Activated CD4-positive, alpha-beta T cell treated with anti-CD3 and anti-CD28 coated beads, Interleukin-2, amount 10 ng/mL, durations not matched to agents 7 days and 5 days (primary cell): ENCODE measurements around the gene CDX1. TPM values are rescaled to one million over a fixed set of nuclear protein-coding genes. Genes with fewer than 3 reads are reported as not detected.
A peak's percentile ranks its signal among the peaks of the same experiment; 100 is the strongest.

Experiments
- CTCF ChIA-PET: fragments of 350-600 bp; sonication (Branson Sonifier 250); formaldehyde crosslinking; loops from one replicate; lab custom pipeline; 2021; ENCODE audit warnings: antibody characterized with exemption; lab: Charles Lee
- POLR2A ChIA-PET: fragments of 350-600 bp; sonication (Branson Sonifier 250); formaldehyde crosslinking; loops from one replicate; lab custom pipeline; 2021; ENCODE audit warnings: antibody characterized with exemption; lab: Charles Lee
- DNase-seq: peaks from one replicate; pipeline ENCODE4 v3.0.0-alpha.2; 2020
- H3K27ac Mint-ChIP-seq: one replicate; pipeline ENCODE4 v1.8.0; 2021; ENCODE audit warnings: mild to moderate bottlenecking, moderate library complexity, mixed read lengths
- H3K27me3 Mint-ChIP-seq: one replicate; pipeline ENCODE4 v1.8.0; 2021; ENCODE audit warnings: mixed read lengths
- H3K36me3 Mint-ChIP-seq: one replicate; pipeline ENCODE4 v1.8.0; 2021; ENCODE audit warnings: low read depth, mixed read lengths
- H3K4me1 Mint-ChIP-seq: one replicate; pipeline ENCODE4 v1.8.0; 2021; ENCODE audit warnings: mixed read lengths
- H3K4me3 Mint-ChIP-seq: one replicate; pipeline ENCODE4 v1.8.0; 2021; ENCODE audit warnings: mild to moderate bottlenecking, moderate library complexity, mixed read lengths
- H3K9me3 Mint-ChIP-seq: one replicate; pipeline ENCODE4 v1.8.0; 2021; ENCODE audit warnings: mixed read lengths
- total RNA-seq, 2 experiments: library from RNA; stranded (reverse); gene quantifications; one replicate each; pipeline ENCODE4 v1.2.3, GENCODE V29; 2021

CDX1 gene
- total RNA-seq, 2 experiments from 2014 or later = not detected

DNA sequence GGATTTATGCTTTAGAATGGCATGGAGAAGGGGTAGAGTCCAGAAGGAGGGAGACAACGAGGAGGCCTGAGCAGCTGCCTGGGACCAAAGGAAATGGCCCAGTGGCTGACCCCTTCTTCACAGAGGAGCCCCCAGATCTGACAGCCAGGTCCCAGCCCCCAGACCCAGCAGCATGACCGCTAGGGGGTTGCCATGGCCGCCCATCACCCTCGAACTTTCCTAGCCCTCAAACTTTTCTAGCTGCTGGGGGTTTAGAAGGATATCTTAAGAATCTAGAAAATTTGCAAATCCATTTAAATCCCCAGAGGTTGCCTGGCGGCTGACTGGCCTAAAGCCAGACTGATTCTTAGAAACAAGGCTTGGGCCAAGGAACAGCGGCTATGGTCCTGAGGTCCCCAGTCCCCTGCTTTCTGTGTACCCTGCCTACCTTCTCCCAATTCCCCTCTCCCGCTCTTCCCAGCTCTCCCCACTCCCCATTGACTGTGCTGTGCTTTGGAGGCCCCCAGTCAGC lies 11.9 kb upstream of the CDX1 start:
- no peaks in the 10 kb centered on the region for H3K9me3 Mint-ChIP-seq
- peaks cover 33% of the 10 kb centered on the region for H3K27me3 Mint-ChIP-seq
- ChIA-PET CTCF (no interaction called here), POLR2A (no interaction called here)
- peaks cover 27% of the 10 kb centered on the region for H3K4me1 Mint-ChIP-seq
- H3K27ac Mint-ChIP-seq = no peak overlapping the region
- no peak for DNase-seq
- no peaks in the 10 kb centered on the region for H3K36me3 Mint-ChIP-seq
- peak overlapping the region; percentile 46 for H3K4me3 Mint-ChIP-seq

DNA sequence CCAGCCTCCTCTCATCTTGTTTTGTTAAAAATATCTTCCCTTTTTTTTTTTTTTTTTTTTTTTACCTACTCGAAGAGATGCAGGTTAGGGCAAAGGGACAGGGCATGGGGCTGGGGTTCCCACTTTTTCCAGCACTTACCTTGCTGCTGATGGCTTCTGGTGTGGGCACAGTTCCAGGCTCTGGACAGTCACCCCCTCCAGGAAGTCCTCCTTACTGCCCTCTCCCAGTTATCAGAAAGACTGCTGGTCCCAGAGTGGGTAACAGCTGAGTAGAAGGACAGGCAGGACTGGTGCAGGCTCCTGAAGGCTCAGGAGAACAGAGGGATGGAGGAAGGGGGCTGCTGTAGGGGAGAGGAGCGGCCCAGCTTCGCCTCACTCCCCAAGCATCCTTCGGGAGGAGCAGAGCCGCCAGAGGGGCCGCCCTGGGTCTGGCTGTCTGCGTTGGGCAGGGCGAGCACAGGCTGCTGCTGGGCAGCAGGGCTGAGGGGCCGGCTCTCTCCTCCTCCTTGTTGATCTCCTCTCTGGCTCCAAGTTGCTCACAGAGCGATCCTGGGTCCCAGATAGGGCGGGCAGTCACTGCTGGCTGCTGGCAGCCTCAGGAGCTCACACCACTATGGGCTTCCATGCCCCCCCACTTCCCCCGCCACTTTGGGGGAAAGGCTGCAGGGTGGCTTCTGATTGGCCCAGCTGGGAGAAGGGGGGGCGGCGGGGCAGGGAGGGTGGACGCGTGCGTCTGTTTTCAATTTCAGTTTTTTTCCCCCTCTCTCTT lies 11.1 kb upstream of the CDX1 start, which contains the start of gene PDGFRB:
Gene PDGFRB (minus strand): TSS at position 588 of the 769 bp plus-strand sequence. CDS start 18,798 bp downstream, outside the sequence.
- CTCF ChIA-PET = no interaction called here
- POLR2A ChIA-PET = no interaction called here
- H3K4me1 Mint-ChIP-seq = peaks cover 20% of the 10 kb centered on the region
- H3K36me3 Mint-ChIP-seq = no peaks in the 10 kb centered on the region
- peaks cover 33% of the 10 kb centered on the region for H3K27me3 Mint-ChIP-seq
- peak within 1 kb of the TSS; percentile 68 for H3K4me3 Mint-ChIP-seq
- no peaks in the 10 kb centered on the region for H3K9me3 Mint-ChIP-seq
- DNase-seq = peak; percentile 27
- no peak within 1 kb of the TSS for H3K27ac Mint-ChIP-seq

DNA sequence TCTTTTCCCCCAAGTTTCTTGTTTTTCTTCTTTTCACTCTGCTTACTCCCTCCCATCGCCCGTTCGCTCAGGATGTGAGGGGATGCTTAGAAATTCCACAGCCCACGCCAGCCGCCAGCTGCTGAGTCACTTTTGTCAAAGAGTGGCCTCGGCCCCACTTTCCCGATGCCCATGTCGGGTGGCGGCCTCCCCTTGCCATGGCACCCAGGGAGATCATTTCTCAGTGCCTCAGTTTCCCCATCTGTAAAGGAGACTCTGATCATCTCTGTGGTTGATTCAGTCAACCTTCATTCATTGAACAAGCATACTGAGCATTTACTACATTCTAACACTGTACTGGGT lies 10.6 kb upstream of the CDX1 start:
- H3K27ac Mint-ChIP-seq = no peak overlapping the region
- POLR2A ChIA-PET = no interaction called here
- CTCF ChIA-PET = interaction anchor here (1.2 kb wide), 1 partner anchor 7 kb away, joined by 3 read pairs; no protein-coding TSS in a partner anchor

DNA sequence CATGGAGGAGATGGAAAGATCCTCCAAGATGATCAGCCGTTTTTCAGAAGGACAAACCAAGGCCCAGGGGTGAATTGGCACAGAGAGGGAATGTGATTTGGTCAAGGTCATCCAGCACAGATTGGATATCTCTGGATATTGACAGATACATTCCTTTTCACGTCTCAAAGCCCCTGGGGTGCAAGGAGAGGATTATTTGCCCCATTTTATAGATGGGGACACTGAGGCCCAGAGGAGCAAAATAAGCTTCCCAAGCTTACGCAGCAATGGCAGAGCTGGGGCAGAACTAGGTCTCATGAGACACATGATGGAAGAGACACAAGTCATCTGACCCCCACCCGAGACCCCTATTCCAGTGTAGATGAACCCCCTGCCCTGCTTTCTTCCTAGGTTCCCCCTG lies 10.0 kb upstream of the CDX1 start:
- Mint-ChIP-seq H3K9me3 (no peaks in the 10 kb centered on the region), H3K27ac (no peak overlapping the region), H3K4me3 (no peak overlapping the region), H3K27me3 (peaks cover 33% of the 10 kb centered on the region), H3K4me1 (peaks cover 17% of the 10 kb centered on the region), H3K36me3 (no peaks in the 10 kb centered on the region)
- DNase-seq = no peak
- ChIA-PET POLR2A (no interaction called here), CTCF (interaction anchor here (1.1 to 1.7 kb wide), 3 partner anchors 8 to 21 kb away, joined by 3 to 4 read pairs (median 4); no protein-coding TSS in a partner anchor)

More for the DNA sequence above, 10.6 kb upstream of the CDX1 start:
- DNase-seq = no peak
- Mint-ChIP-seq H3K4me3 (peak overlapping the region; percentile 68), H3K9me3 (no peaks in the 10 kb centered on the region), H3K4me1 (peaks cover 17% of the 10 kb centered on the region), H3K27me3 (peaks cover 33% of the 10 kb centered on the region), H3K36me3 (no peaks in the 10 kb centered on the region)

DNA sequence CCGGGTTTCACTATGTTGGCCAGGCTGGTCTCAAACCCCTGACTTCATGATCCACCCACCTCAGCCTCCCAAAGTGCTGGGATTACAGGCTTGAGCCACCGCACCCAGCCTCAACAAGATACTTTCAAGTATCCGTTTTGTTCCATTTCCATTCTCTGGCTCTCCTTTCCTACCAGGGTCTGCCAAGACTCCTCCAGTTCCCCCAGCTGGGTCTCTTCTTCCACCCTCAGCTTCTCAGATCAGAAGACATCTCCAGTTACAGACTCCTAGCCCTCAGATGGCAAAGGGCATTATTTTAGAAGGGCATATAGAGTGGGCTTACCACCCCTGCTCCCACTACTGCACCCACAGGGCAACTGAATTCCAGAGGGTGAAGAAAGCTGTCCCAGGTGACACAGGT lies 9.4 kb upstream of the CDX1 start:
- H3K4me1 Mint-ChIP-seq = peaks cover 17% of the 10 kb centered on the region
- CTCF ChIA-PET = interaction anchor here (1.1 to 1.7 kb wide), 3 partner anchors 8 to 20 kb away, joined by 3 to 4 read pairs (median 4); no protein-coding TSS in a partner anchor
- POLR2A ChIA-PET = no interaction called here
- H3K36me3 Mint-ChIP-seq = no peaks in the 10 kb centered on the region
- no peaks in the 10 kb centered on the region for H3K9me3 Mint-ChIP-seq
- H3K27me3 Mint-ChIP-seq = peaks cover 33% of the 10 kb centered on the region
- no peak overlapping the region for H3K27ac Mint-ChIP-seq
- no peak overlapping the region for H3K4me3 Mint-ChIP-seq
- DNase-seq = no peak

DNA sequence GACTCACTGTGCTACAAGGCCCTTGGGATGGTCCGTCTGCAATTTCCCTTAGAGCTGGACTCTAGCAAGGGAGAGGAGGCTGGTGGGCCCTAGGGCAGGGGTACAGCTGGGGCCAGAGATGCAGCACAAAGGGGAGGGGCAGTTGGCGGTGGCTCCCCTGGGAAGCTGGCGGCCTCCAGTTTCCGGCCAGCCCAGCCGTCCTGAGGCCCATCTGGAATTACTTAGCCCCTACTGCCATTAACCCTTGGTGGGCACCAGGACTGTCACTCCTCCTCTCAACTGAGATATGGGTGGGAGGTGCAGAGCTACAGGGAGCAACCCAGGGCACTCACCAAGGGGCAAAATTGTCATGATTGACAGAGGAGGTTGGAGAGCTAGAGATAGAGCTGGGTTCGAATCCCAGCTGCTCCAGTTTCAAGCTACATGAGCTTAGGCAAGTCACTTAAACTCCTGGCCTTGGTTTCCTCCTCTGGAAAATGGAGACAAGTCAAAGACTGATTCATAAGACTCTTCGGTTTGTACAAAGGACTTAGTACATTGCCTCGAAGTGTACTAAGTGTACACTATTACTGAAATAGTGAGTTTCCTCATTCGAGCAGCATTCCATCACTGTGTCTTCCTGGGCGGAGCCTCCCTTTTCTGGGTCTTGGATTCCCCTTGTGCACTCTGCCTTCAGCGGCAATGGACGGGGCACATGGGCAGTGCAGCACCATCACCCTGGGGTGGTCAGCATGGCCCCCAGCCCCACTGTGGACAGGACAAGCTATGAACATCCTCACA lies 8.2 kb upstream of the CDX1 start:
- no peak for DNase-seq
- ChIA-PET CTCF (interaction anchor here (0.6 to 1.7 kb wide), 7 partner anchors 10 to 278 kb away, joined by 3 to 5 read pairs (median 3); no protein-coding TSS in a partner anchor), POLR2A (no interaction called here)
- H3K27me3 Mint-ChIP-seq = peaks cover 33% of the 10 kb centered on the region
- no peaks in the 10 kb centered on the region for H3K36me3 Mint-ChIP-seq
- H3K27ac Mint-ChIP-seq = no peak overlapping the region
- H3K4me1 Mint-ChIP-seq = peaks cover 14% of the 10 kb centered on the region
- no peak overlapping the region for H3K4me3 Mint-ChIP-seq
- no peaks in the 10 kb centered on the region for H3K9me3 Mint-ChIP-seq

DNA sequence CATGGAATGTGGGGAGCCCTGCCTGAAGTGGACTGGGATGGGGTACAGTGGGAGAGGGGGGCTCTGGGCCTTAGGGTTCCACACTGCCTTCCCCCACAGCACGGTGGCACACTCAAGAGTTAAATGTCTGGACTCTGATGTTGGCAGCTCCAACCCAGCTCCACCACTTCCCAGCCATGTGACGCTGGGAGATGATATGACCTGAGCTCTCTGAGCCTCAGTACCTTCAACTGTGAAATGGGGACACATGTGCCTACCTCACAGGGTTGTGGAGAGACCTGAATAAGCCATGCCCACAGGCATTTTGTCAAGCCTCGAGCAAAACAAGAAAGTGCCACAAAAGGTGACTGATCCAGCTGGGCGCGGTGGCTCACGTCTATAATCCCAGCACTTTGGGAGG lies 7.5 kb upstream of the CDX1 start:
- Mint-ChIP-seq H3K27me3 (peaks cover 29% of the 10 kb centered on the region), H3K36me3 (no peaks in the 10 kb centered on the region), H3K4me3 (no peak overlapping the region), H3K27ac (no peak overlapping the region), H3K9me3 (no peaks in the 10 kb centered on the region), H3K4me1 (peaks cover 12% of the 10 kb centered on the region)
- DNase-seq = no peak
- ChIA-PET CTCF (interaction anchor here (0.6 to 1.4 kb wide), 7 partner anchors 9 to 769 kb away, joined by 3 to 5 read pairs (median 3); no protein-coding TSS in a partner anchor), POLR2A (no interaction called here)

DNA sequence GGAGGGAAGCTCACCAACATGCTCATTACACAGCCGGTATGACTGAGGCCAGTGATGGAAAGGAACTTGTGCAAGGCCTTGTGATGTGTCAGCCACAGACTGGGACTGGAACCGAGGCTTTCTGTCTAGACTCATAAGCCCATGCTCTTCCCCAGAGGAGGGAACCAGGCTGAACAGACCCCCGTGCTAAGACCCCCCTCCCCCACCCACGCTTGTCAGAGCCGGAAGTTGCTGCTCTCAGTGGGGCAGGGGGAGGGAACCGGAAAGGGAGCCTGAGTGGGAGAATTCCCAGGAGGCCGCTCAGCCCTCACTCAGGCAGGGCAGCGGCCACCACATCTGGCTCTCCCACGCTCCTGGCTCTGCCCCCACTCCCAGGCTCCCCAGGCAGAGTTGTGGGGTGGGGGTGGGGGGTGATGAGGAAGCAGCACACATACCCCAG lies 6.8 kb upstream of the CDX1 start:
- no peaks in the 10 kb centered on the region for H3K36me3 Mint-ChIP-seq
- H3K9me3 Mint-ChIP-seq = no peaks in the 10 kb centered on the region
- peaks cover 7% of the 10 kb centered on the region for H3K4me1 Mint-ChIP-seq
- peaks cover 28% of the 10 kb centered on the region for H3K27me3 Mint-ChIP-seq
- POLR2A ChIA-PET = no interaction called here
- DNase-seq = no peak
- CTCF ChIA-PET = interaction anchor here (1.3 kb wide), 1 partner anchor 50 kb away, joined by 3 read pairs; no protein-coding TSS in a partner anchor
- no peak overlapping the region for H3K27ac Mint-ChIP-seq
- H3K4me3 Mint-ChIP-seq = no peak overlapping the region

DNA sequence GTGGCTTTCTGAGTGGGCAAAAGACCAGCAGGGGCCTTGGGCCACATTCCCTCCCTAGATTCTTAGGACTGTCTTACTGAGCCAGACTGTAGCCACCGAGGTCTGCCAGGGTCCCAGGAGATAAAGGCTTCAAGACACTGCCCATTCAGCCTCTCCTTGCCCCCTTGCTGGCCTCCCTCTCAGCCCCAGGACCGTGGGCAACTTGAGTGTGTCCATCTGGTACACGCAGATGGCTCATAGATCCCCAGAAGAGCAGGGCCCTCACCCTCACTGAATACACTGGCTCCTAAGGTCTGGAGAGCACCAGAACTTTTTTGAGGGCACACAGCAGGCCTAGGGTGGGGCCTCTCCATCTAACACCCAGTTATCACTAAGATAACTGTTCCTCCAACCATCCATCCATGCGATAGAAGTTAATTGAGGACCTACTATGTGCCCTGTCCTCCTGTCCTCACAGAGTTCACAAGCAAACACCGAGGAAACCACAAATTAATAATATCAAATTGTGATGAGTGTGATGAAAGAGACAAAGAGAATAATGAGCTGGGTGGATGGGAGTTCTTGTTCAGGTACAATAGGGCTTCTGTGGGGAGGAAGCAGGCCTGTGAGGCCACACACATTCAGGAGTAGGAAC lies 6.0 kb upstream of the CDX1 start:
- no peak for DNase-seq

DNA sequence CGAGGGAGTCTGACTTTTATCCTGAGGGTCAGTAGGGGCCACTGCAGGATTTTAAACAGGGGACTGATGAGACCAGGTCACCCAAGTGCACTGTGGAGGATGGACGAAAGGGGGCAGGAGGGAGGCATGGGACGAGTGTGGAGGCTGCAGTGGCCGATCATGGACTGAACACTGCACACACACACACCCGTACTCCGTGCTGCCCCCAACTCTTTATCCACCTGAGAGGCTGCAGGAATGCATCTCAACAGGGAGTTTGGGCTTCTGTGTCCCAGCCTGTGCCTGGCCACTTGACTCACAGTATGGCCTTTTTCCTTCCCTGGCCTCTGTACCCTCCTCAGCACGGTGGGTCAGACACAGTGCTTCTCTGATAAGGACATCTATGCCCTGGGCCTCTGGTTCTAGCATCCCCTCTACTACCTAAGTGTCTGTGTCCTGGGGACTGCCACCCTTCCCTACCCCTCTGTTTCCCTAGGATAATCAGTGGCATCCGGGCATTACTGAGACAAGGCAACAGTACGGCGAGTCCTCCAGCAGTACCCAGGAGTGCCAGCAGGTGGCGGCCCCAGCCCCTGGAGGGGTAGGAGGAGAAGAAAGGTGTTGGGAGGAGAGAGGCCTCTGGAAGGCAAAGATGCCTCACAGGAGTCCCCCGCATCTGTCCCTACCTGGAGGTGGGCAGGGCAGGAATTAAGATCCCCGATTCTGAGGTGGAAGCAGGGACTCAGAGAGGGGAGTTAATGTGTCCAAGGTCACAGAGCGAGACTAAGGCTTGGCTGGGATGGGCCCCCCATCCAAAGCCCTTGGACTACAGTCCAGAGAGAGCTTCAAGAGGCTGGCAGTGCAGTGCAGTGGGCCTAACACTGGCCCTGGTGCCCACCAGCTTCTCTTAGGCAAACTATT lies 5.1 kb upstream of the CDX1 start:
- CTCF ChIA-PET = interaction anchor here (0.5 to 1.8 kb wide), 6 partner anchors 13 to 133 kb away, joined by 3 to 7 read pairs (median 3); no protein-coding TSS in a partner anchor
- Mint-ChIP-seq H3K4me3 (no peak overlapping the region), H3K9me3 (no peaks in the 10 kb centered on the region), H3K27ac (no peak overlapping the region), H3K27me3 (peaks cover 29% of the 10 kb centered on the region), H3K36me3 (no peaks in the 10 kb centered on the region), H3K4me1 (peaks cover 1% of the 10 kb centered on the region)
- POLR2A ChIA-PET = no interaction called here
- DNase-seq = peak; percentile 80

More for the DNA sequence above, 6.0 kb upstream of the CDX1 start:
- Mint-ChIP-seq H3K27ac (no peak overlapping the region), H3K36me3 (no peaks in the 10 kb centered on the region), H3K4me1 (peaks cover 6% of the 10 kb centered on the region), H3K27me3 (peaks cover 29% of the 10 kb centered on the region), H3K9me3 (no peaks in the 10 kb centered on the region), H3K4me3 (no peak overlapping the region)
- POLR2A ChIA-PET = no interaction called here
- CTCF ChIA-PET = interaction anchor here (0.5 to 0.9 kb wide), 2 partner anchors 18 to 132 kb away, joined by 3 read pairs; no protein-coding TSS in a partner anchor

DNA sequence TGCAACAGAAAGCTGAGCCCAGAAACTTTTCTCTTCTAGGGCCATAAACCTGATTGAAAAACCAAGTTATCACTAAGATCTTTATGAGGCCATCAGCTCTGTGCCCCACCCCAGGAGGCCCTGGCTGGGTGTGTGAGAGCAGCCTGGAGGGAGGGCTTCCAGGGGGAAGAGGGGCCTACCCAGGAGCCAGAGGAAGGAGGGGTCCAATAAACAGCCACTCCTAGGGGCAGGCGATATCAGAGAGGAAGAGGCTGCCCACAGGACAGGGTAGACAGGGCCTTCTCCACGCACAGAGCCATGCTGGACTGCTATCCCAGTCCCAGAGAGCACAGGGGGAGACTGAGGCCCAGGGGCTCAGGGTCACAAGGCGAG lies 4.5 kb upstream of the CDX1 start:
- peaks cover 1% of the 10 kb centered on the region for H3K4me1 Mint-ChIP-seq
- CTCF ChIA-PET = interaction anchor here (1.1 to 1.8 kb wide), 5 partner anchors 12 to 56 kb away, joined by 3 to 7 read pairs (median 3); no protein-coding TSS in a partner anchor
- no peaks in the 10 kb centered on the region for H3K36me3 Mint-ChIP-seq
- no peak overlapping the region for H3K4me3 Mint-ChIP-seq
- H3K27ac Mint-ChIP-seq = no peak overlapping the region
- DNase-seq = no peak
- POLR2A ChIA-PET = no interaction called here
- peaks cover 24% of the 10 kb centered on the region for H3K27me3 Mint-ChIP-seq
- H3K9me3 Mint-ChIP-seq = no peaks in the 10 kb centered on the region
